ENCODE results near the gene FAM234B.

DNA sequence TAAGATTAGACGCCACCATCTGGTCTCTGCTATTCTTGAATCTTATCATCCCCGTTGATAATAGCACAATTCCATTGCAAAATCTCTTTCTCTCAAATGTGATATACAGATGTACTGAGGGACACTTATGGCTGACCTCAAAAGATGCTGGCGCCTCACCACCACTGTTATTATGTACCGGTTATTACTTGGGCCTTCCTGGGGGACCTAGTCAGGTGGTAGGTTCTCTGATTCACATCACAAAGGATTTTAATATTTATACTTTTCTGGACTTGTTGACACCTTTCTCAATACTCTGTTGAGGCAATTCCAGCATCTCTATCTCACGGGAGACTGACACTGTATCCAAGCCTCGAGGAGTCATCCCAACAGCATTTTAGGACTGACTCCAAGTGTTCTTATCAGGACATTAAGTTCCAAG lies 21.3 kb upstream of the FAM234B start:
- TF ChIP-seq GATA2 (IDR thresholded peaks at IDR 0.05; ENCODE audit: low read depth, low read length), result no peak
- TF ChIP-seq GATA3 (IDR thresholded peaks at IDR 0.05; ENCODE audit: low read depth, low read length), result no peak
